A673 (cell line): ENCODE data around the gene TAPBP. TPM values are rescaled to one million over a fixed set of nuclear protein-coding genes. Genes with fewer than 3 reads are reported as not detected.
"Not testable (repeated sequence)": the region's sequence is repeated elsewhere in the genome, so short reads cannot be mapped to it uniquely, and the experiment has no call there.

Experiments
- BruUV-seq: library from RNA; stranded (reverse); fragments of 400-500 nt; replicated peaks from 2 replicates; lab custom pipeline; 2021; lab: Mats Ljungman, UMichigan
- CTCF ChIA-PET: fragments of 300-600 bp; sonication (Branson Sonifier 250); formaldehyde crosslinking; loops from one replicate; lab custom pipeline; 2022; ENCODE audit warnings: antibody characterized with exemption; lab: Charles Lee
- POLR2A ChIA-PET: fragments of 300-600 bp; sonication (Branson Sonifier 250); formaldehyde crosslinking; loops from one replicate; lab custom pipeline; 2022; ENCODE audit warnings: antibody characterized with exemption; ENCODE audit not compliant: low non-redundant PET; lab: Charles Lee
- DNase-seq: peaks from one replicate; pipeline ENCODE4 v3.0.0-alpha.2; 2015; ENCODE audit warnings: low spot score
- H3K27ac ChIP-seq: fragments of 200-600 bp; sonication (generic); 2 replicates; pipeline ENCODE4 v1.5.1; 2016; ENCODE audit warnings: mixed run types, low read depth, mild to moderate bottlenecking, mixed read lengths, antibody characterized with exemption, low read length; ENCODE audit not compliant: poor library complexity, severe bottlenecking
- H3K27me3 ChIP-seq: fragments of 200-600 bp; sonication (generic); replicated peaks from 2 replicates; pipeline ENCODE4 v1.6.1; 2017; ENCODE audit warnings: mixed run types, low read depth, mild to moderate bottlenecking, mixed read lengths, antibody characterized with exemption, low read length; ENCODE audit not compliant: insufficient read depth, poor library complexity
- H3K36me3 ChIP-seq: fragments of 200-600 bp; sonication (generic); 2 replicates; pipeline ENCODE4 v1.6.1; 2016; ENCODE audit warnings: mixed run types, mild to moderate bottlenecking, mixed read lengths, antibody characterized with exemption, low read length; ENCODE audit not compliant: insufficient read depth, poor library complexity, severe bottlenecking
- H3K4me1 ChIP-seq: fragments of 200-600 bp; sonication (generic); 2 replicates; pipeline ENCODE4 v1.6.1; 2017; ENCODE audit warnings: mixed run types, mild to moderate bottlenecking, mixed read lengths, antibody characterized with exemption, low read length; ENCODE audit not compliant: insufficient read depth, poor library complexity, severe bottlenecking
- H3K4me3 ChIP-seq: fragments of 200-600 bp; sonication (generic); 2 replicates; pipeline ENCODE4 v1.5.1; 2016; ENCODE audit warnings: low read depth, mixed run types, mild to moderate bottlenecking, mixed read lengths, low read length; ENCODE audit not compliant: poor library complexity, severe bottlenecking
- H3K9me3 ChIP-seq: fragments of 200-600 bp; sonication (generic); 2 replicates; pipeline ENCODE4 v1.6.1; 2016; ENCODE audit warnings: mixed run types, low read depth, mild to moderate bottlenecking, mixed read lengths, antibody characterized with exemption, low read length; ENCODE audit not compliant: poor library complexity, severe bottlenecking
- CTCF ChIP-seq: fragments of 300-800, 200-600 bp; sonication (generic); conservative IDR thresholded peaks from 2 replicates; pipeline ENCODE4 v1.5.1; 2017; ENCODE audit warnings: low read depth, mild to moderate bottlenecking, antibody characterized with exemption, low read length, moderate library complexity, mixed read lengths
- EZH2 ChIP-seq: fragments of 200-600 bp; sonication (generic); IDR thresholded peaks from 2 replicates; pipeline ENCODE4 v1.6.1; 2017; ENCODE audit warnings: borderline replicate concordance, low read depth, mild to moderate bottlenecking, mixed read lengths, antibody characterized with exemption, low read length; ENCODE audit not compliant: poor library complexity, severe bottlenecking
- intact Hi-C: fragments of 100-400 bp; cut with micrococcal nuclease; formaldehyde crosslinking; loops from one replicate; pipeline ENCODE4 v1.10.0; 2022; ENCODE audit not compliant: unreplicated experiment
- total RNA-seq: library from RNA; stranded (reverse); gene quantifications from 2 replicates; pipeline ENCODE4 v1.2.3, GENCODE V29; 2021

TAPBP gene
- total RNA-seq, 1 experiment from 2014 or later, result 87.8 TPM

DNA sequence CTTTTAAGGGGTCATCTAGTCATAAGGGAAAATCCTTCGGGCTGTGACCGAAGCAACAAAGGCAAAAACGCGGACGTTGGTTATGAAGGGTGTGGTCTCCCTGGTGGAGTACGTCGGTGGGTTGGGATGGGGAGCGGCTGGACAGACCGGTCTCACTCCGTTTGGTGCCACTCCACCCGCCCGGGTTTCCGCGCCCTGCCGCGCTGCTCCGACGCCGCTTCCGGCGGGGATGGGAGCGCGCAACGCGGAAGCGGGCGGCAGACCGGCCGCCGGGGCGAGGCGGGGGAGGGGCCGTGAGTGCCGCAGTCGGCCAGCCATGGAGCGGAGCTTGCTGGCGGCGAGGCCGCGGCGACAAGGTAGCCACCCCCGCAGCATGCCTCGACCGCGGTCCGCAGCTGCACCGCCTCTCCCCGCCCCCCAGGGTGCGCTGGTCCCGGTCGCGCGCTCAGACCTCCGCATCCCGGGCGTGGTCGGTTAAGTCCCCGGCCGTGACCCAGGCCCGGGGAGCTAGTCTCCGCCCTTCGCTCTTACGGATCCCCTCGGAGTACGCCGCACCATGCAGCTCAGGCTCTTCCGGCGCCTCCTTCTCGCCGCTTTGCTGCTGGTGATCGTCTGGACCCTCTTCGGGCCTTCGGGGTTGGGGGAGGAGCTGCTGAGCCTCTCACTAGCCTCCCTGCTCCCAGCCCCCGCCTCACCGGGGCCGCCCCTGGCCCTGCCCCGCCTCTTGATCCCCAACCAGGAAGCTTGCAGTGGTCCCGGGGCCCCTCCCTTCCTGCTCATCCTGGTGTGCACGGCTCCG, 36.8 kb downstream of the TAPBP start, which contains the start of gene B3GALT4:
Gene B3GALT4 (plus strand): TSS at position 260 of the 799 bp plus-strand sequence. CDS start 297 bp downstream, at position 557.
- H3K27me3 ChIP-seq, result no peaks in the 10 kb centered on the region
- peaks cover 59% of the 10 kb centered on the region for H3K36me3 ChIP-seq
- POLR2A ChIA-PET, result interaction anchor here (0.5 to 0.6 kb wide), 2 partner anchors 28 to 191 kb away, joined by 3 to 5 read pairs; no protein-coding TSS in a partner anchor
- no peaks in the 10 kb centered on the region for H3K9me3 ChIP-seq
- peaks cover 40% of the 10 kb centered on the region for H3K4me1 ChIP-seq
- peak within 1 kb of the TSS; percentile 83 for H3K27ac ChIP-seq
- intact Hi-C loops, result no loop called here
- CTCF ChIA-PET, result interaction anchor here (0.6 to 1.1 kb wide), 4 partner anchors 13 to 68 kb away, joined by 3 to 5 read pairs (median 4); partner anchors contain the start of gene PFDN6
- BruUV-seq, result no TSS peak
- peak within 1 kb of the TSS; percentile 56 for H3K4me3 ChIP-seq
- TF ChIP-seq CTCF, result peak; percentile 40
- no peak for TF ChIP-seq EZH2
- peak; percentile 85 for DNase-seq

GRCh38 chr6:33276581-33276863, 37.4 kb downstream of the TAPBP start:
- Histone ChIP-seq H3K27me3 (no peaks in the 10 kb centered on the region), H3K36me3 (peaks cover 59% of the 10 kb centered on the region), H3K4me1 (peaks cover 40% of the 10 kb centered on the region), H3K27ac (peak overlapping the region; percentile 83), H3K9me3 (no peaks in the 10 kb centered on the region), H3K4me3 (peak overlapping the region; percentile 56)
- POLR2A ChIA-PET, result no interaction called here
- intact Hi-C loops, result no loop called here
- BruUV-seq, result no TSS peak
- CTCF ChIA-PET, result interaction anchor here (0.6 to 0.8 kb wide), 2 partner anchors 28 to 36 kb away, joined by 3 to 4 read pairs; no protein-coding TSS in a partner anchor
- no peak for TF ChIP-seq CTCF
- no peak for TF ChIP-seq EZH2
- no peak for DNase-seq

- DNase-seq, POLR2A ChIA-PET, H3K9me3 ChIP-seq, intact Hi-C loops, H3K27me3 ChIP-seq, BruUV-seq: not testable (repeated sequence)
- CTCF ChIA-PET, result interaction anchor here (0.6 to 0.8 kb wide), 2 partner anchors 25 to 28 kb away, joined by 3 read pairs; no protein-coding TSS in a partner anchor
- H3K36me3 ChIP-seq, result peaks cover 59% of the 10 kb centered on the region
- peak overlapping the region; percentile 99 for H3K27ac ChIP-seq
- H3K4me3 ChIP-seq, result peak overlapping the region; percentile 56
- H3K4me1 ChIP-seq, result peaks cover 40% of the 10 kb centered on the region
Measured at GRCh38 chr6:33275795-33276580, 37.9 kb downstream of the TAPBP start.
